Ectodermal cell (in vitro differentiated cells): ENCODE results near the gene AMIGO3.
"Not testable (repeated sequence)": the region's sequence is repeated elsewhere in the genome, so short reads cannot be mapped to it uniquely, and the experiment has no call there.

Source experiments
- H3K27ac ChIP-seq: 2 replicates; pipeline ENCODE4 v1.7.0; 2013; ENCODE audit warnings: mild to moderate bottlenecking, low read depth, low read length; ENCODE audit not compliant: insufficient read depth, poor library complexity, severe bottlenecking
- H3K27me3 ChIP-seq: 2 replicates; pipeline ENCODE4 v1.7.0; 2013; ENCODE audit warnings: mild to moderate bottlenecking, low read length; ENCODE audit not compliant: insufficient read depth, control insufficient read depth, poor library complexity, severe bottlenecking
- H3K36me3 ChIP-seq: one replicate; pipeline ENCODE4 v1.7.0; 2013; ENCODE audit warnings: low read length; ENCODE audit not compliant: control insufficient read depth, insufficient read depth
- H3K4me1 ChIP-seq: one replicate; pipeline ENCODE4 v1.7.0; 2013; ENCODE audit warnings: low read length; ENCODE audit not compliant: control insufficient read depth, insufficient read depth
- H3K4me3 ChIP-seq: 2 replicates; pipeline ENCODE4 v1.7.0; 2013; ENCODE audit warnings: low read depth, low read length, control low read depth; ENCODE audit not compliant: insufficient read depth
- H3K9me3 ChIP-seq: 2 replicates; pipeline ENCODE4 v1.7.0; 2013; ENCODE audit warnings: mild to moderate bottlenecking, low read length, moderate library complexity; ENCODE audit not compliant: control insufficient read depth
- WGBS, 2 experiments: methylation state at CpG; one replicate each; pipeline ENCODE4 v1.1.7; 2013; ENCODE audit warnings: missing lambda C conversion rate in 2 of 2; 5-methylcytosine and 5-hydroxymethylcytosine counted together

AMIGO3 gene

DNA sequence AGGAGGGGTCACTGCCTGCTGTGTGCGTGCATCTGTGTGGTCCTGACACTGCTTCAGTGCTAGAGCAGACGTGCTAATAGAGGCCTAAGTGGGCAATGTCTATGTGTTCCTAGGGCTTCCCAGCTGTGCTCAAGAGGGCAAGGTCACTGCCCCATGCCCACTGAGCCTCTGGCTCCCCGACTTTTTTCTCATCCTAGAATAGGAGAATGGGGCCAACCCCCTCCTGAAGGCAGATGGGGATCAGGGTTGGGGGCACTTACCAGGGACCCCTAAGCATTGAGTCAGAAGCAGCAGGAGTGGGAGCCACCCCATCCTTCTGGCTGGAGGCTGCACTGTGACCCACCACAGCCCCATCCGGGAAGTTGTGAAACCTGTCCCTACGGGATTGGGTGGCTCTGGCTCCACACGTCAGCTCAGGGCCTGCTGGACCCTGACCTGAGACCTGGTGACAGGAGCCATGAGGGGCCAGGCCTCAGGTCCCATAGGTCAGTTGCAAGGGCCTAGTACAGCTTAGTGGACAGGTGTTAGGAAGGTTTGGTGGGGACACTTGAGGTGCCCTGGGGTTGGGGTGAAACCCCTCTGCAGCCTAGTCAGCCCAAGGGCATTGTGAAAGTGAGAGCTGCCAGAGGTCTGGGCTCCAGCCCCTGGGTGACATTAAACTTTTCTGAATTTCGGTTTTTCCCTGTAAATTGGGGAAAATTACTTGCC lies 31.0 kb downstream of the AMIGO3 start:
- H3K36me3 ChIP-seq, H3K27ac ChIP-seq, H3K4me1 ChIP-seq, H3K27me3 ChIP-seq, H3K9me3 ChIP-seq: not testable (repeated sequence)
- peak overlapping the region; percentile 82 for H3K4me3 ChIP-seq
- WGBS, 2 experiments, result 84 to 85% methylated on average over 7 of the region's 7 CpGs

- H3K27me3 ChIP-seq, H3K4me1 ChIP-seq, H3K9me3 ChIP-seq, H3K27ac ChIP-seq, H3K4me3 ChIP-seq: not testable (repeated sequence)
- 93 to 95% methylated on average over 12 of the region's 12 CpGs for WGBS, 2 experiments
- peaks cover 13% of the 10 kb centered on the region for H3K36me3 ChIP-seq
These were observed 32.1 kb downstream of the AMIGO3 start for GRCh38 chr3:49687424-49687795.

GRCh38 chr3:49686769-49687423 lies 32.6 kb downstream of the AMIGO3 start:
- H3K36me3 ChIP-seq, result peaks cover 13% of the 10 kb centered on the region
- H3K4me1 ChIP-seq, H3K27ac ChIP-seq, H3K9me3 ChIP-seq, H3K27me3 ChIP-seq: not testable (repeated sequence)
- H3K4me3 ChIP-seq, result peak overlapping the region; percentile 43
- 10% methylated on average over 44 of the region's 44 CpGs for whole genome bisulfite sequencing, 2 experiments

DNA sequence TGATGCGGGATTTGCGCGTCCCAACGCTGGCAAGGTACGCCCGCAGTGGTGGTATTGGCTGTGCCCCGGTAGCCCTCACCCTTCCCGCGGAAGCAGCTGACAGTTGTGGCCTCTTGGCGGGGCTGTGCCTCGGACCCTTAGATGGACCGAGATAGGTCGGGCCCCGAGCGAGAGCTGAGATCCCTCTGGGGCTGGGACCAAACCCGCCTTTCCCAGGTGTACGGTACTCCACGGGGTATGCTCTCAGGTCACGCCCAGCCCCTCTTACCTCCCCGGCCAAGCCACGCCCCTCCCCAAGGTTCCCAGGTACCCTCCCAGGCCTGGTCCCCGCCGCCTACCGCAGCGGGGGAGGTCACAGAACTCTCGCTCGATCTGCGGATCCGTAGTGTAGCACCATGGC lies 33.1 kb downstream of the AMIGO3 start:
- not testable (repeated sequence) for H3K9me3 ChIP-seq, H3K4me1 ChIP-seq, H3K27me3 ChIP-seq, H3K27ac ChIP-seq
- Histone ChIP-seq H3K36me3 (peaks cover 13% of the 10 kb centered on the region), H3K4me3 (peak overlapping the region; percentile 43)
- WGBS, 2 experiments, result 3 to 5% methylated on average over 20 of the region's 29 CpGs

- not testable (repeated sequence) for H3K9me3 ChIP-seq, H3K27ac ChIP-seq, H3K27me3 ChIP-seq, H3K4me3 ChIP-seq, H3K4me1 ChIP-seq
- H3K36me3 ChIP-seq, result peaks cover 13% of the 10 kb centered on the region
- WGBS, 2 experiments, result 59 to 63% methylated on average over 35 to 36 of the region's 36 CpGs
These were observed 33.6 kb downstream of the AMIGO3 start for GRCh38 chr3:49685846-49686245.

DNA sequence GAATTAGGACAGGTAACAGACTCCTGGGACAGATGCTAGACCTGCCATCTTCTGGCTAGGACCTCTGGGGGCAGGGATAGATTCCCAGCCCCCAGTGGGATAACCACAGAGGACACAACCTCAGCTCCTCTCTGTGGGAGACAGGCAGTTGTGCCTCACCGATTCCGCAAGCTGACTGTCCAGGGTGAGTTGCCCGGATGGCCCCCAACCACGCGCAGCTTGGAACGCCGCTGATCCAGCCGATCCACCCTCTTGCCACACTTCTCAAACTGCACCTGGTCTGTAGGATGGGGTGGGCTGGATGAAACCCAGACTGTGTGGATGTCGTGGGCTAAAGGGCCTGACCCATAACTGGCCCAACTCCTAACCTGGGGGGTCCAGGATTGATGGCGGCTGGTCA lies 34.4 kb downstream of the AMIGO3 start:
- H3K4me3 ChIP-seq, H3K27me3 ChIP-seq, H3K4me1 ChIP-seq, H3K27ac ChIP-seq, H3K9me3 ChIP-seq: not testable (repeated sequence)
- 89 to 96% methylated on average over 7 to 10 of the region's 10 CpGs for WGBS, 2 experiments
- H3K36me3 ChIP-seq, result peaks cover 17% of the 10 kb centered on the region

- 91 to 94% methylated on average over 2 of the region's 2 CpGs for WGBS, 2 experiments
- peaks cover 19% of the 10 kb centered on the region for H3K36me3 ChIP-seq
- not testable (repeated sequence) for H3K4me1 ChIP-seq, H3K27me3 ChIP-seq, H3K27ac ChIP-seq, H3K4me3 ChIP-seq, H3K9me3 ChIP-seq
These were observed 35.0 kb downstream of the AMIGO3 start for GRCh38 chr3:49684453-49684852.

DNA sequence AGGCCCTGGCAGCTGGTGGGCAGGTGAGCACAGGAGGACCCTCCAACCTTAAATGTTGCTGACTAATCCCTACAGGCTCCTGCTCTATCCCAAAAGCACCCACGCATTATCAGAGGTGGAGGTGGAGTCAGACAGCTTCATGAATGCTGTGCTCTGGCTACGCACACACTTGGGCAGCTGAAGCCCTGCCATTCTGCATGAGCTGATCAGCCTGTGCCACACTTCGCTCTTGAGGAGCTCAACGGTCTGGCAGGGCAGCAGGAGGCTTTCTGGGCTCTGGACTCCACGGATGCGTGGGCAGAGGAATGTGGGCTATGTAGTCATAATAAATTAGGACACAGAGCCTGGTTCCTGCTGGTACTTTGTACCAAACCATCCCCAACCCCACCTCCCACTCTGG lies 36.3 kb downstream of the AMIGO3 start:
- H3K4me3 ChIP-seq, result no peak overlapping the region
- H3K27me3 ChIP-seq, result peaks cover 6% of the 10 kb centered on the region
- WGBS, 2 experiments, result 94 to 98% methylated on average over 6 of the region's 6 CpGs
- no peak overlapping the region for H3K27ac ChIP-seq
- peaks cover 32% of the 10 kb centered on the region for H3K36me3 ChIP-seq
- H3K9me3 ChIP-seq, result no peaks in the 10 kb centered on the region
- no peaks in the 10 kb centered on the region for H3K4me1 ChIP-seq

- Histone ChIP-seq H3K36me3 (peaks cover 37% of the 10 kb centered on the region), H3K4me1 (no peaks in the 10 kb centered on the region), H3K27me3 (peaks cover 5% of the 10 kb centered on the region), H3K4me3 (no peak overlapping the region), H3K9me3 (no peaks in the 10 kb centered on the region), H3K27ac (no peak overlapping the region)
- 84 to 90% methylated on average over 4 of the region's 4 CpGs for WGBS, 2 experiments
These were observed 37.9 kb downstream of the AMIGO3 start for GRCh38 chr3:49681543-49681942.

- H3K36me3 ChIP-seq, result peaks cover 40% of the 10 kb centered on the region
- WGBS, 2 experiments, result 97% methylated on average over 2 of the region's 2 CpGs
These were observed 38.3 kb downstream of the AMIGO3 start for GRCh38 chr3:49681232-49681522.

More at GRCh38 chr3:49681232-49681522, 38.3 kb downstream of the AMIGO3 start:
- no peak overlapping the region for H3K4me3 ChIP-seq
- H3K27ac ChIP-seq, result no peak overlapping the region
- no peaks in the 10 kb centered on the region for H3K9me3 ChIP-seq
- no peaks in the 10 kb centered on the region for H3K4me1 ChIP-seq
- peaks cover under 1% of the 10 kb centered on the region for H3K27me3 ChIP-seq
